GM19397 (cell line): ENCODE results near the gene FTO.
"Not testable (repeated sequence)": the region's sequence is repeated elsewhere in the genome, so short reads cannot be mapped to it uniquely, and the experiment has no call there.

Experiments
- ATAC-seq: cut with Tn5 transposase; IDR thresholded peaks from one replicate; pipeline ENCODE4 v1.9.1; 2021; ENCODE audit warnings: mild to moderate bottlenecking, moderate library complexity; ENCODE audit not compliant: unreplicated experiment

The FTO gene

GRCh38 chr16:53703590-53704444 lies at the start of gene FTO, which contains the start of gene RPGRIP1L:
Gene FTO, plus strand, starts transcription at chr16:53704156.
Gene RPGRIP1L, minus strand, starts transcription at chr16:53703859. Its CDS starts 3,136 bp downstream, at chr16:53700723.
- peak; percentile 99 for ATAC-seq

- no peak for ATAC-seq
These were observed 49.0 kb upstream of the FTO start for GRCh38 chr16:53654946-53655345.

GRCh38 chr16:53662072-53662471 lies 41.9 kb upstream of the FTO start:
- ATAC-seq, result no peak

GRCh38 chr16:53664724-53665345 lies 39.1 kb upstream of the FTO start:
- ATAC-seq, result no peak

DNA sequence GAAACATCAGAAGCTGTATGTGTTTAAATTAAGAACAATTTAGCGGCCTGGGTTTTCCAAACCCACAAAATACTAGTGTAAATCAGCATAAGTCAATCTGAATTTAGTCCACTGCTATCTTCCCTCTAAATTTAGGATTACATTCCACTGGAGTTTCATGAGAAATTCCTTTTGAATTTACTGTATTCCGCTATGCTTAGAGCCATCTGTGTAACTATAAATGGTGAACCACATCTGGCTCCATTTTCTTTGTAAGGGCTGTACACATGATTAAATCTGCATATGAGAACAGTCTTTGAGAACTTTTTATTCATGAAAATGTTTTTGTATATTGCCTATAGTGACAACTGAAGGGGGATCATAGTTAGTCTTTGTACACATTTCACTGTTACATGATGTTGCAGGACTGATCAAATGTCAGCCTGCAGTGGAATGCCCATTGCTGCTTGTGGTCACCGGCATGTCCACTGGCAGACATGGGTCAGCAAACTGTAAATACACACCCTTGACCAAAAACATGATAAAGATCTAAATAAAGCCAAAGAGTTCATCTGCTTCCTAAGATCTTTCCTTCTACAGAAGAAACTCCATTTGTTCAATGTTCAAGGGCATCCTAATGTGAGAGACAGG lies 37.1 kb upstream of the FTO start:
- no peak for ATAC-seq

DNA sequence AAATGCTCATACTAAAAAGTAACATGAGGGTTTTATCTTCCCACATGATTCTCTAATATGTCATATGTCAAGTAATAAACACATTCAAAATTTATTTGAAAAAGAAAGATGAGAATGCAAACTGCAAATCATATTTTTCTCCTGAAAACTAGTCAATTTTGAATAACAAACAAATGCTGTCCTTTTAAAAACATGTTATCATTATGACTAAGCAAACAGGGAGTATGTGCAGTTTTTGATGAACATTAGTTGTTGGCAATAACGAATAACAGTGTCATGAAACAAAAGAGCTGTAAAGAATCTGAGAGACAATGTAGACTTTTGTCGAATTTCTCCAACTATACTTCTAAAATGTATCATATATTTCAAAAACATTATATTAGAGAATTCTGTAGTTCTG lies 35.1 kb upstream of the FTO start:
- no peak for ATAC-seq

DNA sequence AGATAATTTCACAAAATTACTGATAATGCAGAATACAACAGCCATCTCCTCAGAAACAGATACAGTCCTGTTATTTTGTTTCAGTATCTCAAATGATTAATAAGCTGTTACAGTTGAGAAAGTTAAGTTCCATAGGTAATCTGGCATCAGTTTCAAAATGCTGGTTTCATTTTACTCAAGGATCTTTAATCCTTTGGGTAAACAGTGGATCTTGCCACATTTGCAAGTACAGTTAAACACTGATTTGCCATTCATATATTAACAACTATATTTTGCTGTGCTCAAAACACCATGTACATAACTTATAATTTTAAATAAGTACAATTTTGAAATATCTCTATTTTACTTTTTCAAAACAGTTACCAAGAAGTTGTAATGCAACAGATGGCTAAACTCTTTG lies 31.5 kb upstream of the FTO start:
- no peak for ATAC-seq

GRCh38 chr16:53673189-53673588 lies 30.8 kb upstream of the FTO start:
- no peak for ATAC-seq

- ATAC-seq, result no peak
These were observed 25.8 kb upstream of the FTO start for GRCh38 chr16:53678155-53678554.

DNA sequence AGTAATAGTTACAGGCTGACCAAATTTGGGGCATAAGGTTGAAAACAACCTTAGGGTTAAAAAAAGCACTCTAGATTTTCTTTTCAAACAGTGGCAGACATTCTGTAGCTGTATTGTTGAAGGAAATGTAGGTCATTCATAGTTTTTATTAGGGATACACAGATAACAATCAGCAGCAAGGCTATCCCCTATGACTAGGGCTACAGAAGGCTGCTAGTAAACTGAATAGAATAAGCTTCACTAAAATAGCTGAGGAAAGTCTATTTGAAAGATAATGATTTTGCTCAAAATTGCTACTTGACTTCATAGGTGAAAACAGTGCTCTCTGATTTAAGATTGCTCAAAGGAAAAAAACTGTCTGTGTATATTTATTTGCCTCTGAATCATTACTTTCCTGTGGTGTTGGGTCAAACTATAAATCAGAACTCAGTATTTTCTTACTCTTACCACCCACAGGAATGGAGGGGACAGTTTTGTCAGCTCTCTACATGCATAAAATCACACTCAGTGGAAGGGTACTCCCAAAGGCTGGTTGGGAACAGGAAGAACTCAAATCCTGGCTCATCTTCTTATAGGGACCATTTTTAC lies 25.1 kb upstream of the FTO start:
- ATAC-seq, result no peak

DNA sequence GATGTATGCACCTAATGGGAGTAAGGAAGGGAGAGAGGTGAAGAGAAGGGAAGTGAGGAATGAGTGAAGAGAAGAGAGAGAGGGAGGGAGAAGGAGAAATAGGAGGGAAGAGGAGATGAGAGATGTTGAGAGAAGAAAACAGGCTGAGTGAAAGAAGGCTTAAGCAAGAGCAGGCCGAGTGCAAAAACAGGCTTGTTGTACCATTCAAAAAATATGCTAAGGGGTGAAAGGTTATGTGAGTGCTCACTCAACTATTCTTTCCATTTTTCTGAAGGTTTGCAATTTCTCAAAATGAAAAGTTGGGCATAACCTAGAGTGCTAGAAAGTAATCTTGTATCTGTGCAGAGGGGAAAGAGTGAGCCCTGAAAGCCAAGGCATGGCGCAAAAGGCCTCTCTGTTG lies 23.2 kb upstream of the FTO start:
- ATAC-seq, result no peak

DNA sequence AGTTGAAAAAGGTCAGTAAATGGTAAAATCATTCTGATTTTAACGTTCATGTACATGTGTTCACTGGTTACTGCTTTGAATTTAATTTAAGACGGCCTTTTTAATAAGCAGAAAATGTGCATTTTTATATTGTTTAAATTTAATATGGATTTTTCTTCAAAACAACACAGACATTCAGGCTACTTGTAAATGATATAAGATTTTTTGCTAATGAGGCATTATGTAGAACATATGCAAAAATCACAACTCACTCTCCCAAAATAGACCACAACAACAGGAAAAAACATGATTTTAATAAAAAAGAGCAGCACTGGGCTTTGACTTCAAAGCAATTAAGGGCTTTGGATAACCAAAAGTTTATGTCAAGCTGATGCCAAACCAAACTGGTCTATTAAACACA lies 22.6 kb upstream of the FTO start:
- ATAC-seq, result no peak

- ATAC-seq, result not testable (repeated sequence)
These were observed 18.6 kb upstream of the FTO start for GRCh38 chr16:53685334-53685733.

DNA sequence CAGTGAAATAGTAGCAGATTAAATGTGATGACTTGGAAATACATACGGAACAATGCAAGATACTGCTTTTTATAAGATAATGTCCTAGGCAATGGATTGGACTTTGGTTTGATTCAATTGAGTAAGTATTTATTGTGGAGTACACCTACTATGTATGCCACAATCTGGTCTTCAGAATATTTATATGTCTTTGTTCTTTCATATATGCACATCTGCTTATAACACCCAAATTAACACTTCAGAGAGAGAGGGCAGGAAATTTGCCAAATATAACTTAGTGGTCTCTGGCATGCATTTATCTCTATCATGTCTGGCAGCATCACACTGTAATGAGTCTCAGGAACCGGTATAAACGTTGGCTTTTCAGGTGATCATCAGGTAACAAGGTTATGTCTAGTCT lies 17.2 kb upstream of the FTO start:
- no peak for ATAC-seq

- ATAC-seq, result no peak
These were observed 14.3 kb upstream of the FTO start for GRCh38 chr16:53689636-53690035.

DNA sequence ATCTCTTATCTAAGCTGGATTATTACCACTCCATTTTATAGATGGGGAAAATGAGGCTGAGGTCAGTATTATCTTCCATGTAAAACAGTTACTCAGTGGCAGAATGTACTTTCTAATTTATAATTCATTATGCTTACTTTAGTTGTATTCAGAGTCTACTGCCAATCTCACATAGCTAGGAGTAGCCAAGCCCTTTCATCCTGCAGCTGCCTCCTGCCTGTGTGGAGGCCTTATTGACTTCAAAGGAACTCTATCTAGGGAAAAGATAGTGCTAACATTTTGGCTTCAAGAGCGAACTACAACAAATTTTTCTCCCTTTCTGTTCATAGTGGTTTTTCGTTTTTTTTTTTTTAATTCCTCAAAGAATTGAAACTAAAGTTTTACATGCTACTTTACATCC lies 13.2 kb upstream of the FTO start:
- no peak for ATAC-seq

- no peak for ATAC-seq
These were observed 11.8 kb upstream of the FTO start for GRCh38 chr16:53692146-53692545.

- ATAC-seq, result no peak
These were observed 10.6 kb upstream of the FTO start for GRCh38 chr16:53693320-53693719.

GRCh38 chr16:53695070-53695469 lies 8.9 kb upstream of the FTO start:
- no peak for ATAC-seq

- not testable (repeated sequence) for ATAC-seq
These were observed 5.7 kb upstream of the FTO start for GRCh38 chr16:53698271-53698670.

DNA sequence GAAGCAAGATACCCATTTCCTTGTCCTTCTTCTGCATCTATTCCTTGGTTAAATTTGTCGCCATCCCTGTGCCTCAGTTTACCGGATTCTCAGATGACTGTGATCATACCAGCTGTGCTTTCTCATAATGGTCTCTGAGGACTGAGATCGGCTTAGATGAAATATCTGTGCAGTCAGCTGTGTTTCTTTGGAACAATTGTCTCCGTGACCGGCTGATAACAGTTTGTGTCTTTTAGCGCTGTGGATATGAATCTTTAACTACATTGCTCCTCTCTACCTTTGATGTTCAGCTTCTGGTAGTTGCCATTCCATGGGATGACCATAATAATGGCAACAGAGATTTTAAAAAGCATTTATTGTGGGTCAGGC lies 473 bp downstream of the FTO start:
- ATAC-seq, result no peak

GRCh38 chr16:53707671-53708070 lies 3.7 kb downstream of the FTO start:
- ATAC-seq, result no peak
